ENCODE measurements around the gene SHLD1. TPM values are rescaled to one million over a fixed set of nuclear protein-coding genes. Genes with fewer than 3 reads are reported as not detected.
"Not testable (repeated sequence)": the region's sequence is repeated elsewhere in the genome, so short reads cannot be mapped to it uniquely, and the experiment has no call there.

The SHLD1 gene
- total RNA-seq, 4 donors from 2014 or later, result 1.8 to 9.7 (median 6.3) TPM

- Histone ChIP-seq H3K36me3 (no peaks in the 10 kb centered on the region), H3K9me3 (no peaks in the 10 kb centered on the region), H3K4me1 (no peaks in the 10 kb centered on the region), H3K27ac (no peak overlapping the region), H3K27me3 (no peaks in the 10 kb centered on the region), H3K4me3 (no peak overlapping the region)
- TF ChIP-seq POLR2A (IDR thresholded peaks at IDR 0.05), result no peak
- TF ChIP-seq, protein P1, sequence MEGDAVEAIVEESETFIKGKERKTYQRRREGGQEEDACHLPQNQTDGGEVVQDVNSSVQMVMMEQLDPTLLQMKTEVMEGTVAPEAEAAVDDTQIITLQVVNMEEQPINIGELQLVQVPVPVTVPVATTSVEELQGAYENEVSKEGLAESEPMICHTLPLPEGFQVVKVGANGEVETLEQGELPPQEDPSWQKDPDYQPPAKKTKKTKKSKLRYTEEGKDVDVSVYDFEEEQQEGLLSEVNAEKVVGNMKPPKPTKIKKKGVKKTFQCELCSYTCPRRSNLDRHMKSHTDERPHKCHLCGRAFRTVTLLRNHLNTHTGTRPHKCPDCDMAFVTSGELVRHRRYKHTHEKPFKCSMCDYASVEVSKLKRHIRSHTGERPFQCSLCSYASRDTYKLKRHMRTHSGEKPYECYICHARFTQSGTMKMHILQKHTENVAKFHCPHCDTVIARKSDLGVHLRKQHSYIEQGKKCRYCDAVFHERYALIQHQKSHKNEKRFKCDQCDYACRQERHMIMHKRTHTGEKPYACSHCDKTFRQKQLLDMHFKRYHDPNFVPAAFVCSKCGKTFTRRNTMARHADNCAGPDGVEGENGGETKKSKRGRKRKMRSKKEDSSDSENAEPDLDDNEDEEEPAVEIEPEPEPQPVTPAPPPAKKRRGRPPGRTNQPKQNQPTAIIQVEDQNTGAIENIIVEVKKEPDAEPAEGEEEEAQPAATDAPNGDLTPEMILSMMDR (IDR thresholded peaks at IDR 0.05), result no peak
- no peak for DNase-seq
- intact Hi-C loops (cut with DNase I; ENCODE audit: low total_unique reads), result no loop called here
Measured at GRCh38 chr20:5772704-5773103, 22.5 kb downstream of the SHLD1 start.

- Histone ChIP-seq H3K27me3 (no peaks in the 10 kb centered on the region), H3K9me3 (no peaks in the 10 kb centered on the region), H3K4me3 (no peak overlapping the region), H3K36me3 (no peaks in the 10 kb centered on the region), H3K4me1 (no peaks in the 10 kb centered on the region), H3K27ac (no peak overlapping the region)
- TF ChIP-seq, protein P1 (IDR thresholded peaks at IDR 0.05), result no peak
- no peak for TF ChIP-seq POLR2A (IDR thresholded peaks at IDR 0.05)
- intact Hi-C loops (cut with DNase I; ENCODE audit: low total_unique reads), result no loop called here
- DNase-seq, result no peak
Measured at GRCh38 chr20:5773589-5773988, 23.4 kb downstream of the SHLD1 start.

DNA sequence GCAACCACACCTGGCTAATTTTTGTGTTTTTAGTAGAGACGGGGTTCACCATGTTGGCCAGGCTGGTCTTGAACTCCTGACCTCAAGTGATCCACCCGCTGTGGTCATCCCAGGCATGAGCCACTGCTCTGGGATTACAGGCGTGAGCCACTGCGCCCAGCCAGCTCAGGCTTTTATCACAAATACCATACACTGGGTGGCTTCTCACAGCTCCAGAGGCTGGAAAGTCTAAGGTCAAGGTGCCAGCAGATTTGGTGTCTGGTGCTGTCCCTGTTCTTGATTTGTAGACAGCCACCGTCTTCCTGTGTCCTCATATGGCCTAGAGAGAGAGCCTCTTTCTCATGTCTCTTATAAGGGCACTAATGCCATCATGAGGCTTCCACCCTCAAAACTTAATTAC is 25.9 kb downstream of the SHLD1 start:
- H3K9me3 ChIP-seq, result no peaks in the 10 kb centered on the region
- H3K4me3 ChIP-seq, result no peak overlapping the region
- no peak overlapping the region for H3K27ac ChIP-seq
- H3K36me3 ChIP-seq, result no peaks in the 10 kb centered on the region
- TF ChIP-seq, protein P1 (IDR thresholded peaks at IDR 0.05), result no peak
- no peak for TF ChIP-seq POLR2A (IDR thresholded peaks at IDR 0.05)
- H3K27me3 ChIP-seq, result no peaks in the 10 kb centered on the region
- no peak for DNase-seq
- H3K4me1 ChIP-seq, result no peaks in the 10 kb centered on the region
- intact Hi-C loops (cut with DNase I; ENCODE audit: low total_unique reads), result no loop called here

- no peak overlapping the region for H3K4me3 ChIP-seq
- TF ChIP-seq, protein P1 (IDR thresholded peaks at IDR 0.05), result no peak
- no peak for TF ChIP-seq POLR2A (IDR thresholded peaks at IDR 0.05)
- H3K4me1 ChIP-seq, result no peaks in the 10 kb centered on the region
- intact Hi-C loops (cut with DNase I; ENCODE audit: low total_unique reads), result no loop called here
- no peaks in the 10 kb centered on the region for H3K9me3 ChIP-seq
- DNase-seq, result no peak
- no peak overlapping the region for H3K27ac ChIP-seq
- H3K36me3 ChIP-seq, result no peaks in the 10 kb centered on the region
- H3K27me3 ChIP-seq, result no peaks in the 10 kb centered on the region
Measured at GRCh38 chr20:5779071-5779900, 29.1 kb downstream of the SHLD1 start.

GRCh38 chr20:5780846-5781217 is 30.6 kb downstream of the SHLD1 start:
- no peak for DNase-seq
- Histone ChIP-seq H3K36me3 (no peaks in the 10 kb centered on the region), H3K27me3 (no peaks in the 10 kb centered on the region), H3K9me3 (no peaks in the 10 kb centered on the region), H3K4me3 (no peak overlapping the region), H3K27ac (no peak overlapping the region), H3K4me1 (no peaks in the 10 kb centered on the region)
- TF ChIP-seq, protein P1 (IDR thresholded peaks at IDR 0.05), result no peak
- no peak for TF ChIP-seq POLR2A (IDR thresholded peaks at IDR 0.05)
- intact Hi-C loops (cut with DNase I; ENCODE audit: low total_unique reads), result no loop called here

DNA sequence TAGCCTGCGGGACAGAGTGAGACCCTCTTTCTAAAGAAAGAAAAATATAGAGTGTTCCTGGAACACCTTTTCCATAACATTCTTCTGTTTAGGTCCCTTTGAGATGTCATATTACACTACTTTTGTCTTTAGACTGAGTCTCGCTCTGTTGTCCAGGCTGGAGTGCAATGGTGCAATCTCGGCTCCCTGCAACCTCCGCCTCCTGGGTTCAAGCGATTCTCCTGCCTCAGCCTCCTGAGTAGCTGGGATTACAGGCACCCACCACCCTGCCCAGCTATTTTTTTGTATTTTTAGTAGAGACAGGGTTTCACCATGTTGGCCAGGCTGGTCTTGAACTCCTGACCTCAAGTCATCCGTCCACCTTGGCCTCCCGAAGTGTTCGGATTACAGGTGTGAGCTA is 31.2 kb downstream of the SHLD1 start:
- H3K9me3 ChIP-seq; H3K4me1 ChIP-seq; H3K27ac ChIP-seq; intact Hi-C loops (cut with DNase I; ENCODE audit: low total_unique reads); H3K4me3 ChIP-seq; DNase-seq; H3K27me3 ChIP-seq; H3K36me3 ChIP-seq: not testable (repeated sequence)
